ENCODE measurements around the gene FABP1.

DNA sequence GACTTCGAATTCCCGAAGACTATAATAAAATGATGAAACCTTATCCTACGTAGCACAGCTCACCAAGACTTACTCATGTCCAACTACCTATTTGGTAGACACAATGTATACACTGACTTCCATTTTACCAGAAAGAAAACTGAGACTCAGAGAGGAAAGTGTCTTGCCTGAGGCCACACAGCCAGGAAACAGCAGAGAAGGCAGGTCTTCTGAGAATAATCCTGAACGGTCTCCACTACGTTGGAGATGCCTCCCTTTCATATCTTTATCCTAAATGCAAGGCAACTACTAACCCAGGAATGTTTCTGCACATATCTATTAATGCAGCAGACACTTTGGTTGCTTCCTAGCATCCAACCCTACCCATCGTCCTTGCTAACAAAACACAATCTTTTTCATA is 11.9 kb upstream of the FABP1 start:
- TF ChIP-seq, protein P1, sequence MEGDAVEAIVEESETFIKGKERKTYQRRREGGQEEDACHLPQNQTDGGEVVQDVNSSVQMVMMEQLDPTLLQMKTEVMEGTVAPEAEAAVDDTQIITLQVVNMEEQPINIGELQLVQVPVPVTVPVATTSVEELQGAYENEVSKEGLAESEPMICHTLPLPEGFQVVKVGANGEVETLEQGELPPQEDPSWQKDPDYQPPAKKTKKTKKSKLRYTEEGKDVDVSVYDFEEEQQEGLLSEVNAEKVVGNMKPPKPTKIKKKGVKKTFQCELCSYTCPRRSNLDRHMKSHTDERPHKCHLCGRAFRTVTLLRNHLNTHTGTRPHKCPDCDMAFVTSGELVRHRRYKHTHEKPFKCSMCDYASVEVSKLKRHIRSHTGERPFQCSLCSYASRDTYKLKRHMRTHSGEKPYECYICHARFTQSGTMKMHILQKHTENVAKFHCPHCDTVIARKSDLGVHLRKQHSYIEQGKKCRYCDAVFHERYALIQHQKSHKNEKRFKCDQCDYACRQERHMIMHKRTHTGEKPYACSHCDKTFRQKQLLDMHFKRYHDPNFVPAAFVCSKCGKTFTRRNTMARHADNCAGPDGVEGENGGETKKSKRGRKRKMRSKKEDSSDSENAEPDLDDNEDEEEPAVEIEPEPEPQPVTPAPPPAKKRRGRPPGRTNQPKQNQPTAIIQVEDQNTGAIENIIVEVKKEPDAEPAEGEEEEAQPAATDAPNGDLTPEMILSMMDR (conservative IDR thresholded peaks at IDR 0.05 in 1 of 2, IDR thresholded peaks at IDR 0.05 in 1 of 2; ENCODE audit: extremely low read depth in 1 of 2, insufficient read depth in 1 of 2, low read depth in 1 of 2, low read length in 2 of 2), result no peak
- no peak for TF ChIP-seq EZH2 (IDR thresholded peaks at IDR 0.05; ENCODE audit: borderline replicate concordance, low read length)

Measured in mammary epithelial cell (primary cell).